NCI-H82 (cell line): ENCODE results near the gene SSR4.

ENCODE experiments used
- DNase-seq: peaks from one replicate; lab custom pipeline; 2025; lab: John Stamatoyannopoulos, UW

The SSR4 gene

GRCh38 chrX:153830640-153831428, 36.4 kb downstream of the SSR4 start:
- no peak for DNase-seq

DNA sequence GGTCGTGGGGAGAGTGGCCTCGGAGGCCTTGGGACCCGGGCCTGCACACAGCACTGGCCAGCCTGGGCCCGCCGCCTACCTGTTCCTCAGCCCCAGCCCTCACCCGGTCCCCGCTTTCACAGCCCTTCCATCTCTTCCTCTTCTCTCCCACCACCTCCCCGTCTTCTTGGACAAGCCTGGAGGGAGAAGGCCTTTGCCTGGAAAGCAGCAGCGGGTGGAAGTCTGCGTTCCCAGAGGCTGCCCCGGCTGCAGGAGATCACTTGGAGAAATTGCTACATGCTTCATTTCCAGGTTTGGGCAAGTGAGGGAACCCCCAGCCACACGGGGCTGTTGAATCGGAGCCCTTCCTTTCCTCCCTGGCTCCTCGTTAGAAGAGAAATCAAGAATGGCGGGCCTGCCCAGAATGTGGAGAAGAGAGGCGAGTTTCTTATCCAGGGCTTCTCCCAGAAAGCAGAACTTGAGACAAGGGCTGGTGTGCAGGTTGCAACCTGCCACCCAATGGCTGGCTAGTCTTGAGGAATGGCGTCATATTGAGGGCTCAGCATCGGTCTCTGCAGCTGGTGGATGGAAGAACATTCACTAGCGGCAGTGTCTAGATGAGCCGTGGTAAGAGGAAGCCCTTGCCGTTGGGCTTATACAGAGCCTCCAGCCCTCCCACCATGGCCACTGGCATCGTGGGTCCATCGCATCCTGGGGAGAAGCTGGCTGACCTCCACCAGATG, 37.1 kb downstream of the SSR4 start:
- DNase-seq: no peak

DNA sequence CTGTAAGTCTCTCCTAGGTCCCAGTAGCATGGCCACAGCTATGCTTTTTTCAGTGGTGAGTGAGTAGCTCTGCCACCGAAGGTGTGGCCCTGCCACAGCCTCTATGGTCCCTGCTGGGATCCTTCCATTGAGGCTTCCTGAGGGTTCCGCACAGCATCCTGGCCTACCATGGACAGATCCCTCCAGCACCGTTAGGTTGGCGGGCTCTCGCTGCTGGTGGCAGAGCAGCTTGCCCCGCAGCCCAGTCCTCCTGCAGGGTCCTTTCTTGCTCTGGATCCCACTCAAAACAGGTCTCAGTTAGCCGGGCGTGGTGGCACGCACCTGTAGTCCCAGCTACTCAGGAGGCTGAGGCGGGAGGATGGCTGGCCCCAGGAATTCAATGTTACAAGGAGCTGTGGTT, 38.3 kb downstream of the SSR4 start:
- DNase-seq: no peak

DNA sequence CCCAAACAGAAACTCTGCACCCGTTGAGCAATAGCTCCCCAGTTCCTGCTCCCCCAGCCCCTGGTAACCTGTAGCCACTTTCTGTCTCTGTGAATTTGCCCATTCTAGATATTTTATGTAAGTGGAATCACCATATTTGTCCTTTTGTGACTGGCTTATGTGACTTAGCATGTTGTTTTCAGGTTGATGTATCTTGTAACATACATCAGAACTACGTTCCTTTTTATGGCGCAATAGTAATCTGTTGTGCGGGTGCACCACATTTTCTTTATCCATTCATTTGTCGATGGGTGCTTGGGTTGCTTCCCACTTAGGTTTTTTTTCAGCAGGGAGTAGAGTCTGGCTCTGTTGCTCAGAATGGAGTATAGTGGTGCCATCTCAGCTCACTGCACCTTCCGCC, 42.5 kb downstream of the SSR4 start:
- DNase-seq: no peak

DNA sequence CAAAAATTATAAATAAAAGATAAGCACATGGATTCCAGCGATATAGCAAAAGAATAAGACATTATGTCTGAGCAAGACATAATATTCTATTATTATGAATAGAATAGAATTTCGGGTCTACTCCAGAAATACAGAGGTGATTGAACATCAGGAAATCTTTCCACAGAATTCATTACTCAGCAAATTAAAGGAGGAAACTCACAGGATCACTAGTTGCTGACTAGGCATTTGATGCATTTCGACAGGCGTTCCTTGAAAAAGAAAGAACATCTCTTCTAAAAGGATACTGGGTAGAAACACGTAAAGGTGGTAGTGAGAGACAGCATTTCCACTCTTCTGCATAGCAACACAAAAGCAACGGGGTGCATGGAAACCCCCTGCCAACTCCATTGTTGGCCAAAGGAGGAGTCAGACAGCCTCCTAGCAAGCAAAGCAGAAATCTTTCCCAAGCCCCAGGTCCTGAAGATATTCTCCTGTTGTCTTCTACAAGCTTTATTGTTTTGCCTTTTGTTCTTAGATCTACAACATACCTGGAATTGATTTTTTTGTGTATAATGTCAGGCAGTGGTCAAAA, 50.1 kb downstream of the SSR4 start:
- DNase-seq: no peak

DNA sequence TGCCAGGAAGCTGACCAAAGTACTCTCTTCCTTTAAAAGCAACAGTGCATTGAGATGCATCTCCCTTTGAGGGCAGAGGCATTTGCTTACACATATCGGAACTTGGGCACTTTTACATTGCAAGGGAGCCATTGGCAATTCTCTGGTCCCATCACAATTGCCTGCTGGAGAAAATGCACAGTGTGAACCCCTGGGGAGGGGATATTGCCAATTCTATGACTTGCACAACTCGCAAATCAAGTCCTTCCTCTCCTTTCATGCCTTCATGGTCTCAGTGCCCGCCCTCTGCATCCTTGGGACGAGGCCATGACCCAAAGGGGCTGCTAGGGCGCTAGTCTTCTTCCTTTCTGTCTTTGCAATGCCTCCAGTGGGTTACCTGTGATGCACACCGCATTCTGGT, 50.7 kb downstream of the SSR4 start:
- no peak for DNase-seq

DNA sequence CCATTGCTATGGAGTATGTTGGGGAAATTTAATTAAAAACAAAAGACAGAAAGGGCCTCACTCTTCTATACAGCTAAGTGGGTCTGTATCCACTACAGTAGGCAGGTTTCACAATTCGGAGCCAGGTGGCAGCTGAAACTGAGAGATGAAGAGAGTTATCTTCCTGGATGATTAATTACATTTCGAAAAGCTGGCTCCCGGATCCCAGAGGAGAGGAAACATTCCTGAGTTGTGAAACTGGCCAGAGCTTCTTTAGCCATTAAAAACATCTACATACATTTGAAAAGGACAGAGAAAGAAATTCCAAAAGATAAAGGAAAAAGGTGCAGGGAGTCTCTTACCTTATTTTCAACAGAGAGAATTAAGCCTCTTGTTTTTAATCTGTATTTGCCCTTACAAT, 51.4 kb downstream of the SSR4 start:
- DNase-seq: peak; percentile 48
